GM10266 (cell line): ENCODE data around the gene CAMSAP2.

Experiments
- DNase-seq: peaks from one replicate; pipeline ENCODE4 v3.0.0; 2012; ENCODE audit errors: extremely low spot score
- CTCF ChIP-seq: IDR thresholded peaks from 2 replicates; pipeline ENCODE4 v1.5.1; 2012; ENCODE audit warnings: mild to moderate bottlenecking, low read depth; ENCODE audit not compliant: control insufficient read depth, insufficient read depth; ENCODE audit errors: missing control alignments

The CAMSAP2 gene

GRCh38 chr1:200831091-200831490 is 92.4 kb downstream of the CAMSAP2 start:
- no peak for DNase-seq
- no peak for TF ChIP-seq CTCF

GRCh38 chr1:200834383-200834782 is 95.7 kb downstream of the CAMSAP2 start:
- DNase-seq = no peak
- no peak for TF ChIP-seq CTCF

DNA sequence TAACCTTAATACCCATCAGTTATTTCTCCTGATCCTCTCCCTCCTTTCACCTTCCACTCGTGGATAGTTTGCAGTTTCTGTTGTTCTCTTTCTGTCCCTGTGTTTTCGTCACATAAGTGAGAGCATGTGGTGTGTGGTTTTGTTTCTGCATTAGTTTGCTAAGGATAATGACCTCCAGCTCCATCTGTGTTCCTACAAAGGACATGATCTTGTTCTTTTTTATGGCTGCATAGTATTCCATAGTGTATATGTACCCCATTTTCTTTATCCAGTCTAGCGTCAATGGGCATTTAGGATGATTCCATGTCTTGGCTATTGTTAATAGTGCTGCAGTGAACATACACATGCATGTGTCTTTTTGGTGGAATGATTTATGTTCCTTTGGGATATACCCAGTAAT is 97.5 kb downstream of the CAMSAP2 start:
- DNase-seq = no peak
- TF ChIP-seq CTCF = no peak

DNA sequence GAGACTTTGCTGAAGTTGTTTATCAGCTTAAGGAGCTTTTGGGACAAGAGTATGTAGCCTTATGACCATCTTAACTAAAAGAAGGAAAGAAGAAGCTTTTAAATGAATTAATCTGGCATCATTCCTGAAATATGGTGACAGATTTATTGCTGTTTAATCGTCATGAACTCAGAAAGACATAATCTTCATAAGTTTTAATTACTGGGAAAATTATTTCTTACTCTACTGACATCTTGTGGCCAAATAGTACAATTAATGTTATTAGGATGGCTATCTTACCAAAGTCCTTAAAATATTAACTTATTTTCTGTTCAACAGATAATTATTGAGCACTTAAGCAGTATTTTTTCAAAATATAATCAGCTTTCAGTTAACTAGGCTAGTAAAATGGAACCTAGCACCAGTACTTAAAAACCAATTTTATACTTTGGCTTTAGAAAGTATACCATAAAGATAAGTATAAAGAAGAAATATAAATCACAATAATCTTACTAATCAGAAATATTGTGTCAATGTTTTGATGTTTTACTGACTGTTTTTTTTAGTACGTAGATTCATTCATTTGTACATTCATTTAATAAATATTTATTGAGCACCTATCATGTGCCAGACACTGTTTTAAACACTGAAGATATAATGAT is 99.4 kb downstream of the CAMSAP2 start:
- DNase-seq = no peak
- peak; percentile 21 for TF ChIP-seq CTCF

DNA sequence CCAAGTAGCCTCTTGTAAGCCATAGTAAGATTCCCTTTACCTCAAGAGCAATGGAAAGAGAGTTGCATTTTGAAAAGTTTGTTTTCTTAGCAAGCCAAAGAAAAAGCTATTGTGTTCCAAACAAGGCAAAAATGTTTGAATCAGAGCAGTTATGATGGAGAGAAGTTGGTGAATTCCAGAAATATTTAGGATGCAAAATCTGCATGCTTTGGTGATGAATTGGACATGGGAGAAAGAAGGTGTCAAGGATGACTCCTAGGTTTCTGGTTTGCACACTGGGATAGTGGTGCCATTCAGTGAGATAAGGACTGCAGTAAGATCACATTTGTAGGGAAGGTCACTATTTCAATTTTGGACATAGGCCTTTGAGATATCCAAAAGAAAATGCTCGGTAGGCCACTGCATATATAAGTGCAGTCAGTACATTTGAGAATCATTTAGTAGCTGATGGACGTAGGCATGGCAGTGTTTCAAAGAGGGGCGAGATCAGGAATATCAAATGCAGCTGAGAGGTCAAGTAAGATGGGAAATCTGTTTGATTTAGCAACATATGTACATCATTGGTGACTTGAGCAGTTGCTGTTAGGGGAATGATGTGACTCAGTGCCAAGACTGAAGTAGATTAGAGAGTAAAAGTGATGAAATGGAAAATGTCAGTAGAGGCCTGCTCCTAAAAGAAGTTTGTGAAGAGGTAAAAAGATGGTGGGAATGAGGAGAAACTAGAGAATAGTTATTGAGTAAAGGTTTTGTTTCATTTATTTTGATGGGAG is 100.2 kb downstream of the CAMSAP2 start:
- DNase-seq = no peak

GRCh38 chr1:200845360-200845759 is 106.7 kb downstream of the CAMSAP2 start:
- no peak for DNase-seq
- no peak for TF ChIP-seq CTCF

More for the DNA sequence above, 100.2 kb downstream of the CAMSAP2 start:
- TF ChIP-seq CTCF = no peak

GRCh38 chr1:200846398-200846797 is 107.7 kb downstream of the CAMSAP2 start:
- no peak for DNase-seq
- no peak for TF ChIP-seq CTCF
